Effector memory CD4-positive, alpha-beta T cell (primary cell): Measurements from ENCODE around the gene AGBL5.
A peak's percentile ranks its signal among the peaks of the same experiment; 100 is the strongest.
"Not testable (repeated sequence)": the region's sequence is repeated elsewhere in the genome, so short reads cannot be mapped to it uniquely, and the experiment has no call there.

ENCODE experiments used
- DNase-seq, 3 donors: peaks; one replicate each; pipeline ENCODE4 v3.0.0-alpha.2; 2020
- H3K27ac ChIP-seq: 2 replicates; pipeline ENCODE4 v1.7.0; 2013; ENCODE audit warnings: mild to moderate bottlenecking, low read length, moderate library complexity; ENCODE audit not compliant: insufficient read depth, poor library complexity, severe bottlenecking
- H3K27me3 ChIP-seq: replicated peaks from 2 replicates; pipeline ENCODE4 v1.7.0; 2013; ENCODE audit warnings: mild to moderate bottlenecking, low read length; ENCODE audit not compliant: insufficient read depth, control insufficient read depth, poor library complexity, severe bottlenecking
- H3K36me3 ChIP-seq: 2 replicates; pipeline ENCODE4 v1.7.0; 2013; ENCODE audit warnings: mild to moderate bottlenecking, low read length, moderate library complexity; ENCODE audit not compliant: control insufficient read depth, insufficient read depth
- H3K4me1 ChIP-seq: 2 replicates; pipeline ENCODE4 v1.7.0; 2013; ENCODE audit warnings: low read length, mild to moderate bottlenecking; ENCODE audit not compliant: control insufficient read depth, insufficient read depth, poor library complexity, severe bottlenecking
- H3K4me3 ChIP-seq: 2 replicates; pipeline ENCODE4 v1.7.0; 2013; ENCODE audit warnings: low read length, low read depth, mild to moderate bottlenecking; ENCODE audit not compliant: insufficient read depth, poor library complexity, severe bottlenecking
- H3K9me3 ChIP-seq: 2 replicates; pipeline ENCODE4 v1.7.0; 2013; ENCODE audit warnings: mild to moderate bottlenecking, low read length, moderate library complexity; ENCODE audit not compliant: control insufficient read depth

Gene AGBL5

GRCh38 chr2:27118525-27119329 is 67.3 kb downstream of the AGBL5 start, which contains the start of gene CGREF1:
TSS of gene CGREF1 (minus strand) at chr2:27119128. CDS start at chr2:27104366, 14,762 bp downstream.
- Histone ChIP-seq H3K36me3 (no peaks in the 10 kb centered on the region), H3K9me3 (no peaks in the 10 kb centered on the region), H3K4me1 (peaks cover 14% of the 10 kb centered on the region), H3K27me3 (peaks cover 19% of the 10 kb centered on the region), H3K27ac (no peak within 1 kb of the TSS), H3K4me3 (peak within 1 kb of the TSS; percentile 22)
- no peak for DNase-seq

DNA sequence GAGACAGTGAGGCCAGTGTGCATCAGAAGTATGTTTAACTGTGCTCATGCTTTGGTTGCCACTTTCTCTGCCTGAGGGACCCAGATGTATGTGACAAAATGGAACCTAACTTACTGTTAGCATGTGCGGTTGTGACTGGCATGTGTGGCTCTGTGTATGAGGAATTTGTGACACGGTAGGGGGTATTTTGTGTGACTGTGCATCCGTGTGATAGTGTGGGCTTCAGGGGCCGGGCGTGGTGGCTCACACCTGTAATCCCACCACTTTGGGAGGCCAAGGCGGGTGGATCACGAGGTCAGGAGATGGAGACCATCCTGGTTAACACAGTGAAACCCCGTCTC is 67.8 kb downstream of the AGBL5 start:
- H3K9me3 ChIP-seq, DNase-seq: not testable (repeated sequence)

More for the DNA sequence above, 67.8 kb downstream of the AGBL5 start:
- H3K4me1 ChIP-seq, result peaks cover 17% of the 10 kb centered on the region
- not testable (repeated sequence) for H3K4me3 ChIP-seq, H3K36me3 ChIP-seq, H3K27ac ChIP-seq
- peaks cover 19% of the 10 kb centered on the region for H3K27me3 ChIP-seq
